Mucosa of stomach (tissue), 1 donor: ENCODE results near the gene CYP27A1.

Experiments used
- H3K27me3 ChIP-seq: one replicate; pipeline ENCODE4 v1.7.0; 2013; ENCODE audit warnings: mild to moderate bottlenecking, low read length; ENCODE audit not compliant: control insufficient read depth, insufficient read depth
- H3K36me3 ChIP-seq: one replicate; pipeline ENCODE4 v1.7.0; 2013; ENCODE audit warnings: low read length; ENCODE audit not compliant: control insufficient read depth, insufficient read depth
- H3K4me1 ChIP-seq: one replicate; pipeline ENCODE4 v1.7.0; 2013; ENCODE audit warnings: mild to moderate bottlenecking, low read length; ENCODE audit not compliant: control insufficient read depth, insufficient read depth
- H3K4me3 ChIP-seq: one replicate; pipeline ENCODE4 v1.7.0; 2013; ENCODE audit warnings: low read length
- H3K9ac ChIP-seq: one replicate; pipeline ENCODE4 v1.7.0; 2013; ENCODE audit warnings: mild to moderate bottlenecking, low read length, moderate library complexity
- H3K9me3 ChIP-seq: one replicate; pipeline ENCODE4 v1.7.0; 2013; ENCODE audit warnings: mild to moderate bottlenecking, low read length, moderate library complexity; ENCODE audit not compliant: control insufficient read depth
- donor health status: Pancreatic carcinoma.

Gene CYP27A1

DNA sequence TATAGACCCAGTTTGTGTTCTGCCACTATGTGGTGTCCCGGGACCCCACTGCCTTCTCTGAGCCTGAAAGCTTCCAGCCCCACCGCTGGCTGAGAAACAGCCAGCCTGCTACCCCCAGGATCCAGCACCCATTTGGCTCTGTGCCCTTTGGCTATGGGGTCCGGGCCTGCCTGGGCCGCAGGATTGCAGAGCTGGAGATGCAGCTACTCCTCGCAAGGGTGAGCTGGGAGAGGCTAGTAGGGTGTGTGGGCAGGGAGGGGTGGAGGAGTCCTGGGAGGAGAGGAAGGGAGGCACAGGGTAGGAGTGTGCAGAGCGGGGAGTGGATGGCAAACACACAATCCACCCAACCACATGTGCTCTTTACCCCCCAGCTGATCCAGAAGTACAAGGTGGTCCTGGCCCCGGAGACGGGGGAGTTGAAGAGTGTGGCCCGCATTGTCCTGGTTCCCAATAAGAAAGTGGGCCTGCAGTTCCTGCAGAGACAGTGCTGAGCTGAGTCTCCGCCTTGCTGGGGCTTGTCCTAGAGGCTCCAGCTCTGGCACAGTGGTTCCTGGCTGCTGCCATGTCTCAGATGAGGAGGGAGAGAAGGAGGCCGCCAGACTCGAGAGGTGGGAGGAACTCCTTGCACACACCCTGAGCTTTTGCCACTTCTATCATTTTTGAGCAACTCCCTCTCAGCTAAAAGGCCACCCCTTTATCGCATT, 32.7 kb downstream of the CYP27A1 start:
- Histone ChIP-seq H3K9ac (peak overlapping the region; percentile 2), H3K4me3 (no peak overlapping the region), H3K27me3 (no peaks in the 10 kb centered on the region), H3K36me3 (no peaks in the 10 kb centered on the region), H3K4me1 (peaks cover 19% of the 10 kb centered on the region), H3K9me3 (no peaks in the 10 kb centered on the region)

DNA sequence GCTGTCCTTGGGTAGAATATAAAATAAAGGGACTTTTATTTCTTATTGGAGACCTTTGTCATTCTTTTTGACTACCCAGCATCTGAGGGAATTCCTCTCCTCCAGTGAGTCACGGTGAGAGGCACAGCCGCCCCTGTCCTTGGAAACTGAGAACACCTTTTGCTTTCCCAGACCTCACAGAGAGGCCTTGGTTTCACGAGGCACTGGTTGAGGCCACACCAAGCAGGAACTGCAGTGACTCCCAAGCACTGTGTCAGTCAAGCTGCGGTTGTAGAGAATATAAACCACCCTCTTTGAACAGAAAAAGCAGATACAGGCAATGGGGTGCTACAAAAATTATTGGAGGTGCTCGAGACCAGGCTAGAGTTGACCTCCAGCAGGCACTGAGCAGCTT, 33.3 kb downstream of the CYP27A1 start:
- Histone ChIP-seq H3K4me3 (no peak overlapping the region), H3K4me1 (peaks cover 19% of the 10 kb centered on the region), H3K36me3 (no peaks in the 10 kb centered on the region), H3K9me3 (no peaks in the 10 kb centered on the region), H3K27me3 (no peaks in the 10 kb centered on the region), H3K9ac (no peak overlapping the region)

DNA sequence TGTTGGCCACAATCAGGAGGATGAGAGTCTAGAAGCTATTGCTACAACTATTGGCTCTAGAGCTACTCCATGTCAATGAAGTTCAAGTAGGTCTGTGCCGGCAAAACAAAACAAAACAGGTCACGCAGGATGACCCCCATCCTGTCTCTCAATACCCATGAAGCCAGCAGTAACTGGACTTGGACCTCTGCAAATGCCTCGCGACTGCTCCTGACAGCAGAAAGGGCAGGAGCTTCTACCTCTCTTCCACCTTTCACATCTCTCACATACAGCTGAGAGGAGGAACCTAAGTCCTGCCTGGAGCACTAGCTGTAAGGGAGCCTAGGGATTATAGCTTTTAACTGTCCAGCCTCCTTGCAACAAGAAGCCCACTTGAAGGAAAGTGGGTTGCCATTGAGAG, 33.7 kb downstream of the CYP27A1 start:
- Histone ChIP-seq H3K9me3 (no peaks in the 10 kb centered on the region), H3K27me3 (no peaks in the 10 kb centered on the region), H3K9ac (no peak overlapping the region), H3K4me3 (no peak overlapping the region), H3K4me1 (peaks cover 19% of the 10 kb centered on the region), H3K36me3 (no peaks in the 10 kb centered on the region)

DNA sequence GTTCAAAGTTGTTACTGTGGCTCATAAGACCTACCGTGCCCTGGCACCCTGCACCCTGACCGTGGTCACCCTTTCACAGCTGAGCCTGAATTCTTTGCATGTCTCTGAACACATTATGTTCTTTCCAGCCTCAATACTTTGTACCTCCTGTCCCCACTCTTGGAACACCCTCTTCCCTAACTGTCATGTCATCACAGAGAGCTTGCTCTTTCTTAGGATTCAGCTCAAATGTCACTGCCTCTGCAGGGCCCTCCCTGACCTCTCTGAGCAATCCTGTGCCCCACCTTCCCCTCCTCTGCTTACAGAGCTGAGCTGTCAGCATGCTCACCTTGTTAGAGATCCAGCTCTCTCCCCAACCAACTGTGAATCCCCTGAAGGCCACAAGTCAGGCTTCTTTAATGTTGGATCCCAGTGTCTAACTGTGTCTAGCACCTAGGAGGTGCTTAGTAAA, 34.6 kb downstream of the CYP27A1 start:
- Histone ChIP-seq H3K4me1 (peaks cover 19% of the 10 kb centered on the region), H3K36me3 (no peaks in the 10 kb centered on the region), H3K9ac (no peak overlapping the region), H3K27me3 (no peaks in the 10 kb centered on the region), H3K9me3 (no peaks in the 10 kb centered on the region), H3K4me3 (no peak overlapping the region)

DNA sequence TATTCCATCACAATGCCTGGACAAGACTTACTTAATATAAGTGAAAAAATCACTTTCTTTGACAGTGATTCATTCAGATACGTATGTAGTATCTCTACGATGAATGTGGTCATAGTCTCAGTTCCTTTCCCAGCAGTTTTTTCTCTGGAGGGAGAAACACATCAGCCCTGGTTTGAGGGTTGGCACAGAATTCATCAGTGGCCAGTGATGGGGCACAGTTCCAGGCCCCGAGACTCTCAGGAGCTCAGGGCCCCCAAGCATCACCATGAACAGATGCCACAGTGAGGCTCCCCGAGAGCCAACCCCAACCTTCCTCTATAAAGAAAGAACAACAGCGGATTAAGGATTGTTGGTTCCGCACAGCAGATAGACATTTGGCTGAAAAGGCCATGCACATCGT, 37.1 kb downstream of the CYP27A1 start:
- no peak overlapping the region for H3K4me3 ChIP-seq
- H3K9ac ChIP-seq, result no peak overlapping the region
- H3K4me1 ChIP-seq, result peaks cover 10% of the 10 kb centered on the region
- no peaks in the 10 kb centered on the region for H3K36me3 ChIP-seq
- no peaks in the 10 kb centered on the region for H3K9me3 ChIP-seq
- no peaks in the 10 kb centered on the region for H3K27me3 ChIP-seq

DNA sequence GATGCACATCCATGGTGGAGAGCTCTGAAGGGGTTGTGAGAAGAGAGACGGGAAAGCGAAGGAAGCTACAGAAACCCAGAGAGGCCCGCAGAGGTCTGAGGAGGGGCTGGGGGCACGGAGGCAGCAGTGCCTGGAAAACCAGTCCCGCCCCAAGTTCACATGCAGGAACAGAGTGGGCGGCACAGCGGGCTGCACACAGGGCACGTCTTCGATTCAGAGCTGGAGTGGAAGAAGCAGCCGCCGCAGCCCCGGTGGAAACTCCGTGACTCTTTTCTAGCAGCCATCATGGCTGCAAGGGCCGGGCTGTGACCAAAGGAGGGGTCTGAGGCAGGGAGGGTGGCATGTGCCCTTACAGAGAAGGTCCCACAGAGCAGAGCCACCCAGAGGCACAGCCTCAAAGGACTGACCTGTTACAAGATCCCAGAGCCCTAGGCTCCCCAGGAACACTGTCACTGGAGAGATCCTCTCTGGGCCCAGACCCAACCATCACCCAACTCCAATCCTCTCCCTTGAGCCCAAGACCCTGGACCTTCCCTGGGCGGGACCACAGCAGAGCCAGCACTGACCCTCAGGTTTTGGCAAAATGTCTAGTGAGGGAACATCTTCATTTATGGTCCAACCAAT, 38.9 kb downstream of the CYP27A1 start:
- Histone ChIP-seq H3K9ac (no peak overlapping the region), H3K4me1 (no peaks in the 10 kb centered on the region), H3K27me3 (no peaks in the 10 kb centered on the region), H3K4me3 (no peak overlapping the region), H3K36me3 (no peaks in the 10 kb centered on the region), H3K9me3 (no peaks in the 10 kb centered on the region)

DNA sequence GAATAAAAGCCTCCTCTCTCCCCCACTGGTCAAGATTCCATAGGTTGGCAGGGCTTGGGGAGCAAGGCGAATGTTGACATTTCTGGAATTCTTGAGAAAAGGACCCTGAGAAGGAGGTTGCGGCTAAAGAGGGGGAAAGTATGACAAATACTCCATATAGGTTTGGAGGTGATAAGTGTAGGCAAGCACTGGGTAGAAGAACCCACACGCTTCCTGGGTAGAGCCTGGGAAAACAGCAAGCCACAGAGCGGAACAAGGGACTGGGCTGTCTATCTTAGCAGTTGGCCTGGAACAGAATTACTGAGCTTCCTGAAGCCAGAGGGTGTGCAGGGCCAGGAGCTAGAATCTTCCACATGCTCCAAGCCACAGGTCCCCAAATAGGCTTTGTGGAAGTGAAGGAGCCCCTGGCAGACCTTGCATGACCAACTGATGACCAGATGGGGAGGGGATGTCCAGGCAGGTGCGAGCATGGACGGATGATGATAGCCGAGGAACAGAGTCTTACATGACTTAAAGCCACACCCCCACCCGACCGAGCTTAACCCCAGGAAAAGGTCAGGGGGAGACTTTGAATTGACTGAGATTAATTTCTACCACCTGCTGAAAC, 39.8 kb downstream of the CYP27A1 start:
- H3K9me3 ChIP-seq, result no peaks in the 10 kb centered on the region
- no peaks in the 10 kb centered on the region for H3K36me3 ChIP-seq
- no peaks in the 10 kb centered on the region for H3K4me1 ChIP-seq
- no peak overlapping the region for H3K9ac ChIP-seq
- no peaks in the 10 kb centered on the region for H3K27me3 ChIP-seq
- H3K4me3 ChIP-seq, result no peak overlapping the region

DNA sequence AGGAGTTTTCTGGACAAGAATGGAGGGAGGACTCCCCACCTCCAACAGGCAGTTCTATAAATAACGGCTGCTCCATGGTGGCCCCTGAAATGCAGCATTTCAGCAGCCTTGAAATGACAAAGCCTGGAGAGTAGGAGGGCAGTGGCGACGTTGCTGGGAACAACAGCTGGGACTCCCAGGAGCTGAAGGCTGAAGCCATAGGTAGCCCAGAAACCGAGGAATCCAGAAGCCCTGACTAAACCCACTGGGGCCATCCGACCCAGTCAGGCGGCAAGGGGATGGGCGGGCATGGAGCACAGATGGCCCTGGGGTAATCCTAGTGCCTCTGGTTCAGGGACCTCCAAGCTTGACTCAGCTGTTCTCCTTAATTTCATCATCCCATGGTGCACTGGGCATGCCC, 40.7 kb downstream of the CYP27A1 start:
- no peak overlapping the region for H3K9ac ChIP-seq

DNA sequence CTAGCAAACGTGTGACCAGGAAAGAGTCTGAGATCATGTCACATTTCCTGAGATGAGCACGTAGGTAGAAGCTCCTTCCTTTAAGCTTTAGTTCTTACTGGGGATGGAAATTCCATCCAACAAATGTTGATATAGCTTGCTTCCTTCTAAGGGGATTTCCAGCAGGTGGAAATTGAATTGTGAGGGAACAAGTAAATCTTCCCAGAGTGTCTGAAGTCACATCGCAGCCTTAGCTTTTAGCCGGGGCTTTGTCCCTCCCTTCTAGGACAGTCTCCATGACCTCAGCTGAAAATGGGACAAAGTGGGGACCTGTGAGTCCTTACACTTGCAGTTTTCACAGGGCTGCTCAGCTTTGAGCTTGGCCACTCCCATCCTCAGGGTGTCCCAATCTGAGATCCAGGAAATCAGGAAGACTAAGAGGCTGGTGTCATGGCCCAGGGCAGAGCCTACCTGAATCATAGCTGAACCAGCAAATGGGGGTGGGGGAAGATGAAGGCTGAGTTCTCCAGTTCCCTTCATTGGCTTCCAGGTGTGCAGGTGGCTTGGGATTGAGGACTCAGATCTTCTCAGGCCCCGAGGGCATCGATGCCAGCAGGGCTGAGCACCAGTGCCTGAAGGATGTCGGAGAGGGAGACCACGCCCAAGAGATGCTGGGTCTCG, 41.4 kb downstream of the CYP27A1 start:
- Histone ChIP-seq H3K9me3 (no peaks in the 10 kb centered on the region), H3K36me3 (no peaks in the 10 kb centered on the region), H3K27me3 (no peaks in the 10 kb centered on the region), H3K4me3 (no peak overlapping the region), H3K9ac (no peak overlapping the region), H3K4me1 (no peaks in the 10 kb centered on the region)

More for the DNA sequence above, 40.7 kb downstream of the CYP27A1 start:
- H3K4me3 ChIP-seq, result no peak overlapping the region
- H3K4me1 ChIP-seq, result no peaks in the 10 kb centered on the region
- H3K36me3 ChIP-seq, result no peaks in the 10 kb centered on the region
- no peaks in the 10 kb centered on the region for H3K9me3 ChIP-seq
- H3K27me3 ChIP-seq, result no peaks in the 10 kb centered on the region

DNA sequence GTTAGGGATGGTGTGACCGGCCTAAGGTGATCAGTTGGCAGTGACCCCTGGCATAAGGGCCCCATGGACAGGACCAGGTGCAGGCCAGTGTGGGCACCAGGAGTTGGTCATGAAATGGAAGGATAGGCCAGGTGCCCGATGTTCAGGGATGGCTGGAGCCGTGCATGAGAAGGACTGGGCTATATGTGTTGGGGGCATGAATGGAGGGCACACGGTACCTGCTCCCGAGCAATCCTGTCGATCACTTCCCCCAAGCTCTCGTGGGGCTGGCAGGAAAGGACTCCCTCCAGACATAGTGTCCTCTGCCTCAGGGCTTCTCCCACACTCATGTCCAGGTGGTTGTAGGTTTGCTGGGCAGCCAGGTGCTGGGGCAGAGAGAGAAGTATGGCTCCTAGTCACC, 42.1 kb downstream of the CYP27A1 start:
- no peak overlapping the region for H3K9ac ChIP-seq
- no peak overlapping the region for H3K4me3 ChIP-seq
- no peaks in the 10 kb centered on the region for H3K9me3 ChIP-seq
- no peaks in the 10 kb centered on the region for H3K36me3 ChIP-seq
- no peaks in the 10 kb centered on the region for H3K4me1 ChIP-seq
- H3K27me3 ChIP-seq, result no peaks in the 10 kb centered on the region

DNA sequence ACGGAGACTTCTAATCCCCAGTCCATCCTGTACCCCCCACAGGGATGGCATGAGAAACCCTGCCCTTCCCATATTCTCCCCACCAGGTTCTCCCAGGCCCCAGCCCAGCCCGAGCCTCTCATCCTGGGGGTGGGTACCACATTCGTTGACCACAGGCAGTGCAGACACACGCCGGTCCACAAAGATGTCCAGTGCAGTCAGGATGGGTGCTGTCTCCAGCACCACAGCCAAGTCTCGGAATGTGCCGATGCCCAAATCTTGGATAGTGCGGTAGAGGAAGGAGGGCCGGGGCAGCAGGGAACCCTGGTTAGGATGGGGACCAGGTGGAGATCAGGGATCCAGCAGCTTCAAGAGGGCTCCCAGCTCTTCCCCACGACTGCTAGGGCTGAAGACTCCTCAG, 44.8 kb downstream of the CYP27A1 start:
- Histone ChIP-seq H3K27me3 (no peaks in the 10 kb centered on the region), H3K4me1 (no peaks in the 10 kb centered on the region), H3K4me3 (no peak overlapping the region), H3K9ac (no peak overlapping the region), H3K9me3 (no peaks in the 10 kb centered on the region), H3K36me3 (no peaks in the 10 kb centered on the region)
